Measurements from ENCODE around the gene CNTROB. TPM values are rescaled to one million over a fixed set of nuclear protein-coding genes. Genes with fewer than 3 reads are reported as not detected.

CNTROB gene
- total and polyA plus RNA-seq, 10 of the 15 experiments (the other 5 are each of a cell fraction or from before 2014, with no cell fraction given), result 2.0 to 36.2 (median 28.2) TPM

- no peak for TF ChIP-seq SMC3 (IDR thresholded peaks at IDR 0.05; ENCODE audit: borderline replicate concordance, low read length)
- TF ChIP-seq, protein P1, sequence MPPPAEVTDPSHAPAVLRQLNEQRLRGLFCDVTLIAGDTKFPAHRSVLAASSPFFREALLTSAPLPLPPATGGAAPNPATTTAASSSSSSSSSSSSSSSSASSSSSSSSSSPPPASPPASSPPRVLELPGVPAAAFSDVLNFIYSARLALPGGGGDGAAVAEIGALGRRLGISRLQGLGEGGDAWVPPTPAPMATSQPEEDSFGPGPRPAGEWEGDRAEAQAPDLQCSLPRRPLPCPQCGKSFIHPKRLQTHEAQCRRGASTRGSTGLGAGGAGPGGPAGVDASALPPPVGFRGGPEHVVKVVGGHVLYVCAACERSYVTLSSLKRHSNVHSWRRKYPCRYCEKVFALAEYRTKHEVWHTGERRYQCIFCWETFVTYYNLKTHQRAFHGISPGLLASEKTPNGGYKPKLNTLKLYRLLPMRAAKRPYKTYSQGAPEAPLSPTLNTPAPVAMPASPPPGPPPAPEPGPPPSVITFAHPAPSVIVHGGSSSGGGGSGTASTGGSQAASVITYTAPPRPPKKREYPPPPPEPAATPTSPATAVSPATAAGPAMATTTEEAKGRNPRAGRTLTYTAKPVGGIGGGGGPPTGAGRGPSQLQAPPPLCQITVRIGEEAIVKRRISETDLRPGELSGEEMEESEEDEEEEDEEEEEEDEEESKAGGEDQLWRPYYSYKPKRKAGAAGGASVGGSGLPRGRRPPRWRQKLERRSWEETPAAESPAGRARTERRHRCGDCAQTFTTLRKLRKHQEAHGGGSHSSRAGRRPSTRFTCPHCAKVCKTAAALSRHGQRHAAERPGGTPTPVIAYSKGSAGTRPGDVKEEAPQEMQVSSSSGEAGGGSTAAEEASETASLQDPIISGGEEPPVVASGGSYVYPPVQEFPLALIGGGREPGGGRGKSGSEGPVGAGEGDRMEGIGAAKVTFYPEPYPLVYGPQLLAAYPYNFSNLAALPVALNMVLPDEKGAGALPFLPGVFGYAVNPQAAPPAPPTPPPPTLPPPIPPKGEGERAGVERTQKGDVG (CRISPR knock-in tag; IDR thresholded peaks at IDR 0.05), result no peak
- TF ChIP-seq MEF2B (IDR thresholded peaks at IDR 0.05; ENCODE audit: partially characterized antibody, poor library complexity, severe bottlenecking), result no peak
- no peak for TF ChIP-seq ESRRA (IDR thresholded peaks at IDR 0.05; ENCODE audit: low read length)
- no peak for TF ChIP-seq SMAD1 (IDR thresholded peaks at IDR 0.05; ENCODE audit: low read depth, partially characterized antibody)
These were observed 8.7 kb downstream of the CNTROB start (continued) for GRCh38 chr17:7940743-7941142.

- H3K4me3 ChIP-seq, result no peak overlapping the region
- POLR2A ChIA-PET, result interaction anchor here (0.7 kb wide), 2 partner anchors 14 to 256 kb away, joined by 6 read pairs; partner anchors contain the start of gene KCNAB3
- CTCF ChIA-PET, result interaction anchor here (2.1 to 2.9 kb wide), 2 partner anchors 7 to 10 kb away, joined by 6 to 14 read pairs; partner anchors contain the start of genes CNTROB and TRAPPC1
- intact Hi-C loops (cut with micrococcal nuclease; ENCODE audit: unreplicated experiment) (no loop called here), in situ Hi-C loops (cut with MboI) (no loop called here)
- no peak for FAIRE-seq
- no peak for DNase-seq (ENCODE audit: low read depth, low spot score)
- ATAC-seq, result no peak
- SMC1A ChIA-PET (ENCODE audit: uncharacterized antibody, unreplicated experiment), result no interaction called here
- no peaks in the 10 kb centered on the region for H3K4me1 ChIP-seq (ENCODE audit: control insufficient read depth, insufficient read depth, low read length)
- no peak overlapping the region for H3K9ac ChIP-seq (ENCODE audit: control insufficient read depth, insufficient read depth, low read length)
- TF ChIP-seq BMI1 (IDR thresholded peaks at IDR 0.05; ENCODE audit: borderline replicate concordance) (no peak), STAT3 (IDR thresholded peaks at IDR 0.05; ENCODE audit: low read depth, low read length) (no peak), TAF1 (IDR thresholded peaks at IDR 0.05; ENCODE audit: borderline replicate concordance, low read depth, low read length) (no peak), YY1 (IDR thresholded peaks at IDR 0.05; ENCODE audit: low read depth, low read length) (no peak), NFYB (IDR thresholded peaks at IDR 0.05; ENCODE audit: insufficient read depth, low read depth, low read length) (no peak), POLR2AphosphoS2 (IDR thresholded peaks at IDR 0.05; ENCODE audit: low read depth, low read length) (no peak)
- TF ChIP-seq, protein P2, sequence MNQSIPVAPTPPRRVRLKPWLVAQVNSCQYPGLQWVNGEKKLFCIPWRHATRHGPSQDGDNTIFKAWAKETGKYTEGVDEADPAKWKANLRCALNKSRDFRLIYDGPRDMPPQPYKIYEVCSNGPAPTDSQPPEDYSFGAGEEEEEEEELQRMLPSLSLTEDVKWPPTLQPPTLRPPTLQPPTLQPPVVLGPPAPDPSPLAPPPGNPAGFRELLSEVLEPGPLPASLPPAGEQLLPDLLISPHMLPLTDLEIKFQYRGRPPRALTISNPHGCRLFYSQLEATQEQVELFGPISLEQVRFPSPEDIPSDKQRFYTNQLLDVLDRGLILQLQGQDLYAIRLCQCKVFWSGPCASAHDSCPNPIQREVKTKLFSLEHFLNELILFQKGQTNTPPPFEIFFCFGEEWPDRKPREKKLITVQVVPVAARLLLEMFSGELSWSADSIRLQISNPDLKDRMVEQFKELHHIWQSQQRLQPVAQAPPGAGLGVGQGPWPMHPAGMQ (IDR thresholded peaks at IDR 0.05; ENCODE audit: borderline replicate concordance), result no peak
- no peak overlapping the region for H3K27ac ChIP-seq (ENCODE audit: control insufficient read depth, insufficient read depth)
- no peaks in the 10 kb centered on the region for H3K9me3 ChIP-seq (replicated peaks; ENCODE audit: control insufficient read depth, insufficient read depth, low read length)
- RAD21 ChIA-PET (ENCODE audit: unreplicated experiment), result interaction anchor here (1.0 kb wide), 1 partner anchor 11 kb away, joined by 3 read pairs; the partner anchor contains the start of genes CNTROB and TRAPPC1
- no TSS peak for BruUV-seq (replicated peaks)
- no peaks in the 10 kb centered on the region for H4K20me1 ChIP-seq (ENCODE audit: control insufficient read depth, insufficient read depth)
- no peak overlapping the region for H2AFZ ChIP-seq (ENCODE audit: control insufficient read depth, low read depth, low read length)
- peaks cover 12 to 33% of the 10 kb centered on the region in 2 experiments for H3K36me3 ChIP-seq (ENCODE audit: control insufficient read depth in 2 of 2, insufficient read depth in 2 of 2, low read length in 1 of 2)
- WGBS (ENCODE audit: insufficient coverage, insufficient replicate concordance, low lambda C conversion rate, missing lambda C conversion rate), result 93% methylated on average over 13 of the region's 13 CpGs
- H3K27me3 ChIP-seq (replicated peaks in 1 of 2; ENCODE audit: control insufficient read depth in 2 of 2, insufficient read depth in 2 of 2, low read length in 1 of 2), result no peaks in the 10 kb centered on the region
- H3K4me2 ChIP-seq (ENCODE audit: control insufficient read depth, insufficient read depth), result no peak overlapping the region
- H3K79me2 ChIP-seq (ENCODE audit: control insufficient read depth, insufficient read depth, low read length), result no peaks in the 10 kb centered on the region
These were observed 11.3 kb downstream of the CNTROB start for GRCh38 chr17:7943291-7943690.
